Astrocyte (in vitro differentiated cells and primary cell): ENCODE results near the gene EFCC1.

Source experiments
- EZH2 ChIP-seq: IDR thresholded peaks from 2 replicates; pipeline ENCODE4 v1.6.1; 2012; ENCODE audit warnings: mild to moderate bottlenecking, low read length, inconsistent platforms; ENCODE audit not compliant: insufficient read depth
- TF ChIP-seq, protein P1 (sequence below): IDR thresholded peaks from 2 replicates; pipeline ENCODE4 v1.5.1; 2011; ENCODE audit warnings: low read depth, mild to moderate bottlenecking, inconsistent platforms, low read length, moderate library complexity; ENCODE audit not compliant: insufficient read depth

DNA sequence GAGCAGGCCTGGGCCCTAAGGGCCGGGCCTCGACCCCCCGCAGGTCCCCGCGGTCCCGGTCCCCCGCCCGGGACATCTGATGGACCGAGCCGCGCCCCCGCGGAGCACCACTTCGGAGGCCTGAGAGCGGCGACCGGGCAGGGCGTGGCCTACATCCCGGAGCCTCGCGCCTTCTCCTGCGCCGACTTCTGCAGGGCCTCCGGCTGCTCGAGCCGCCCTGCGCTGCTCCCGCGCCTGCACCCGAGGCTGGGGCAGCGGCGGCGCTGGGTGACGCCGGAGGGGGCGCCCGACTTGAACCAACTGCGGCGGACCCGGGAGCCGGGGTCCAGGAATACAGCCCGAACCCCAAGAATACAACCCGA, 44.6 kb downstream of the EFCC1 start:
- TF ChIP-seq, protein P1, sequence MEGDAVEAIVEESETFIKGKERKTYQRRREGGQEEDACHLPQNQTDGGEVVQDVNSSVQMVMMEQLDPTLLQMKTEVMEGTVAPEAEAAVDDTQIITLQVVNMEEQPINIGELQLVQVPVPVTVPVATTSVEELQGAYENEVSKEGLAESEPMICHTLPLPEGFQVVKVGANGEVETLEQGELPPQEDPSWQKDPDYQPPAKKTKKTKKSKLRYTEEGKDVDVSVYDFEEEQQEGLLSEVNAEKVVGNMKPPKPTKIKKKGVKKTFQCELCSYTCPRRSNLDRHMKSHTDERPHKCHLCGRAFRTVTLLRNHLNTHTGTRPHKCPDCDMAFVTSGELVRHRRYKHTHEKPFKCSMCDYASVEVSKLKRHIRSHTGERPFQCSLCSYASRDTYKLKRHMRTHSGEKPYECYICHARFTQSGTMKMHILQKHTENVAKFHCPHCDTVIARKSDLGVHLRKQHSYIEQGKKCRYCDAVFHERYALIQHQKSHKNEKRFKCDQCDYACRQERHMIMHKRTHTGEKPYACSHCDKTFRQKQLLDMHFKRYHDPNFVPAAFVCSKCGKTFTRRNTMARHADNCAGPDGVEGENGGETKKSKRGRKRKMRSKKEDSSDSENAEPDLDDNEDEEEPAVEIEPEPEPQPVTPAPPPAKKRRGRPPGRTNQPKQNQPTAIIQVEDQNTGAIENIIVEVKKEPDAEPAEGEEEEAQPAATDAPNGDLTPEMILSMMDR, result no peak
- TF ChIP-seq EZH2, result no peak
